Right lobe of liver (tissue), 4 donors: Measurements from ENCODE around the gene PCDHGB4.

Experiments
- CTCF ChIP-seq, 4 donors: fragments of 200-600 bp in 3 of 4; fragments of 450-650 bp in 1 of 4; IDR thresholded peaks; one replicate each; pipeline versions ENCODE4 v1.5.1 to v1.8.0; 2016 to 2022; ENCODE audit warnings: antibody characterized with exemption in 4 of 4, mild to moderate bottlenecking in 2 of 4
- POLR2A ChIP-seq: fragments of 450-650 bp; IDR thresholded peaks from one replicate; pipeline ENCODE4 v1.6.1; 2017; ENCODE audit warnings: antibody characterized with exemption, mild to moderate bottlenecking
- donor health status: DM: no; HTN: no; CAD: no.
- donor health status: DM: no; HTN: no; CAD: no.
- donor health status: DM: no; HTN: yes; CAD: no.

GRCh38 chr5:141427783-141428426 is 40.4 kb downstream of the PCDHGB4 start:
- TF ChIP-seq CTCF (IDR thresholded peaks at IDR 0.05) (no peak), POLR2A (no peak)
